Smooth muscle cell of the pulmonary artery (primary cell): Measurements from ENCODE around the gene ALOX12. TPM values are rescaled to one million over a fixed set of nuclear protein-coding genes. Genes with fewer than 3 reads are reported as not detected.

Experiments
- total RNA-seq: library from RNA; depleted of rRNA; stranded (reverse); fragments of >200 nt; gene quantifications from 2 replicates; pipeline ENCODE4 v1.2.3, GENCODE V29; 2014

Gene ALOX12, protein sequence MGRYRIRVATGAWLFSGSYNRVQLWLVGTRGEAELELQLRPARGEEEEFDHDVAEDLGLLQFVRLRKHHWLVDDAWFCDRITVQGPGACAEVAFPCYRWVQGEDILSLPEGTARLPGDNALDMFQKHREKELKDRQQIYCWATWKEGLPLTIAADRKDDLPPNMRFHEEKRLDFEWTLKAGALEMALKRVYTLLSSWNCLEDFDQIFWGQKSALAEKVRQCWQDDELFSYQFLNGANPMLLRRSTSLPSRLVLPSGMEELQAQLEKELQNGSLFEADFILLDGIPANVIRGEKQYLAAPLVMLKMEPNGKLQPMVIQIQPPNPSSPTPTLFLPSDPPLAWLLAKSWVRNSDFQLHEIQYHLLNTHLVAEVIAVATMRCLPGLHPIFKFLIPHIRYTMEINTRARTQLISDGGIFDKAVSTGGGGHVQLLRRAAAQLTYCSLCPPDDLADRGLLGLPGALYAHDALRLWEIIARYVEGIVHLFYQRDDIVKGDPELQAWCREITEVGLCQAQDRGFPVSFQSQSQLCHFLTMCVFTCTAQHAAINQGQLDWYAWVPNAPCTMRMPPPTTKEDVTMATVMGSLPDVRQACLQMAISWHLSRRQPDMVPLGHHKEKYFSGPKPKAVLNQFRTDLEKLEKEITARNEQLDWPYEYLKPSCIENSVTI
- not detected in 2 replicates for total RNA-seq

DNA sequence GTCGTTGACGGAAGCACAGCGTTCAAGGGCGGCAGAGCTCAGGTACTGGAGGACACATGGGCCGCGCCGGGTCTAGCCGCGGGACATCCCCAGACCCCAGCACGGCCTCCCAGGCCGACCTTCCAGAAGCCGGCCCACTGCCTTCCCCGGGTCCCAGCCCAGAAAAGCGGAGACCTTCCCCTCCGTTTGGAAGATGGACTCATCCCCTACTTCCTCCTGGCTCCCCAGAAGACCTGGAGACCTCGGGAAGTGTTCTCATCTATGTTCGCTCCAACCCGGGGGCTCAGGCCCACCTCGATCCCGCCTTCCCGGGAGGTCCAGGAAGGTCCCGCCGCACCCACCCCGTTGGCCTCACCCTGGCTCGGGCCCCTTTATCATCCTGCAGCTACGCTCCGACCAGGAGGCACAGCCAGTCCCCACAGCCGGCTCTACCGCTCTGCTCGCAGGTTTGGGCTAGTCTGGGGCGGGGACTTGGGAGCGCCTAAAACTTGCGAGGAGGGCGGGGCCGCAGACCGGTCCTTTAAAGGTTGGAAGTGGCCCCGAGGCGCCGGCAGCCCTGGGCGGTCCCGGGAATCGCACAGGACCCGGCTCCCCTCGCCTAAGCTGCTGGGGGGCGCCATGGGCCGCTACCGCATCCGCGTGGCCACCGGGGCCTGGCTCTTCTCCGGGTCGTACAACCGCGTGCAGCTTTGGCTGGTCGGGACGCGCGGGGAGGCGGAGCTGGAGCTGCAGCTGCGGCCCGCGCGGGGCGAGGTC is at the start of gene ALOX12:
Gene ALOX12 (plus strand): TSS at position 550 of the 756 bp plus-strand sequence. CDS start 69 bp downstream, at position 619.

DNA sequence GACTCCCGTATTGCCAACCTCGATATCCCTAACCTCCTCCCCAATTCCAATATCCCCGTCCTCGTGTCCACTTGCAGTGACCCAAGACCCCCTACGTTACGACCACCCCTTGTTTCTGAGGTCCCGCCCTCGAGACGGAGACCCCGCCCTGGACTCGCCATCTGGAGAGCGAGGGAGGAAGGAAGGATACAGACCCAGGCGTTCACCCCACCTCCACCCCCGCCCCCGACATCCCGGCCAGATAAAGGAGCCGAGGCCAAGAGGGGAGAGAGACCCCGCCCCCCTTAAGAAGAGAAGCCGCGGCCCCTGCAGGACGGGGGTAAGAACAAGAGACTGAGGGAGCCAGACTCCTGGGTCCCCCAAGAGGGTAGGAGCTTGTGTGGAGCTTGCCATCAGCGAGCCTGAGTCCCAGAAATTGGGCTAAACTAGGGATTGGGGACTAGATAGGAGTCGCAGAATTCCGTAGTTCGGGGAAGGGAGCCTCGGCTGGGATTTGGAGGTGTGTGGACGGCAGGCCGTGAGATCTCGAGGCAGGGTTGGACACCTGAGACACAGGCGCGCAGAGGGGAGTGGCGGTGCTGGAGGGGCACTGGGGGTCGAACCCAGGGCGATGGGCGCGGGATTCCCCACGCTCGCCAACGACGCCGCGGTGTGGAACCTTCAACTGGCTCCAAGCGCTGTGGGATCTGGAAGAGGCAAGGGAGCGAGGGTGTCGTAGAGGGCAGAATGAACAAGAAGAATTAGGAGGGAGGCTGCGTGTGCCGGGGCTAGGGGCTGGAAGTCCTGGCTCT is 27.1 kb downstream of the ALOX12 start, which contains the start of gene BCL6B:
Gene BCL6B (plus strand): TSS at position 270 of the 791 bp plus-strand sequence. CDS start 622 bp downstream, outside the sequence.

DNA sequence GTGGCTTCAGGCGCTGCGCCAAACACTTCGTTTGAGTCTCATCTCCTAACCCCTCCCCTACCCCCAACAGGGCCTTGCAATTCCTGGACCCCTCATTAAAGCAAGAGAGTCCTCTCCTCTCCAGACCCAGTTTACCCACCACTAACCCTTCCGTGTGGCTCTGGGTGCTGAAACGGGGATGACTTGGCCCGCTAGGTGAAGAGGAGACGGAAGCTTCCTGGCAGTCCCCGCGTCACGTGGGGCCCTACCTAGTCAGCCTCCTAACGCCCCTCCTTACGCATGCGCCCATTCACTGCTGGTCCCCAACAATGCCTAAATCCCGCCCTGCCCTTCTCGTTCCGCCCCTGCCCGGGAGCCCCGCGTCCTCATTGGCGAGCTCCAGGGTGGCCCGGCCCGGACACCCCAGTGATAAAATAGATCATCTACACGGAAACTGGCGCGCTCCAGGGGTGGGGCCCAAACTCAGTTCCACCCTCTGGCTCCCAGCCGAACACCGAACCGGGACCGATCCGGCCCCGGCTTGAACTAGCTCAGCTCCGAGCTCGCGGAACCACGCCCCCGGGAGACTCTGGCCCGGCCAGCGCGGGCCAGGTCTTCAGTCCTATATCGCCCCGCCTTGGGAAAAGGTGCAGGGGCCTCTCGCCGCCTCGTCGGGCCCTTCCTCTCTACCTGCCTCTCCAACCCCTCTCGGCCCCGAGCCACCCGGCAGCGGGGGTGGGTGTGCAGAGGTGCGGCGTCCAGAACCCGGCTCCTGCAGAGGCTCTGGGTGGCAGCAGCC is 39.9 kb downstream of the ALOX12 start, which contains the start of gene SLC16A13:
Gene SLC16A13 (plus strand): TSS at position 425 of the 778 bp plus-strand sequence. CDS start 368 bp downstream, outside the sequence.

DNA sequence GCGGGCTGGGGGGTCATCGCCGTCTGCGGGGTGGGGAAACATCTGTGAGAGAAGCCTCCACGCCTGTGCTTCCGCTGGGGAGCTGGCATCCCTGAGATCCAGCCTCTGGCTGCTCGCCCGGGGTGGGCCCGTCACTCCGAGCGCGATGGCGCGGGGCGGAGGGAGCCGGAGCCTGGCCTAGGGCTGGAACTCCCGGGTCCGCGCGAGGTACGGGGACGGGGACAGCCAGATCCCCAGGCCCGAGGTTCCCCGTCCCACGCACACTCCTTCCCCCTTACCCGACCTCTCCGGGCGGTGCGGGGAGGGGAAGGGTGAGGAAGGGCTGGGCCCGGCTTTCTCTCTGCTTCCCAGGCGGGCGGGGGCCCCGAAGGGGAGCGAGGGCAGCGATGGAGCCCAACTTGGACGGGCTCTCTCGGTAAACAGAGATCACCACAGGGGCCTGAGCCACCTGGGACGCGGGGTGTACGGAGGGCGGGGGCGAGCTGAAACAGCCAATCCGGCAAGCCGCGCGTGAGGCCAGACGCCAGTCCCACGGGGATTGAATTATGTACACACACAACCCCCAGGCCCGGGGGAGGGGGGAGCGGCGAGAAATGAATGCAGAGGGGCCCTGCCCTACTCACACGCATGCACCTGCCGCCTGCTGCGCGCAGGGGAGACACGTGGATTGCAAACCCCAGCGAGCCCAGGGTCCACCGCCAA is 47.8 kb downstream of the ALOX12 start, which contains the start of gene SLC16A11:
Gene SLC16A11 (minus strand): TSS at position 596 of the 702 bp plus-strand sequence. CDS start 579 bp downstream, at position 17.

Other genes with a start within 250 kb of the ALOX12 start
- gene XAF1, start 240.0 kb upstream of the ALOX12 start, total RNA-seq = 20.0 and 37.0 TPM in 2 replicates
- gene FBXO39, start 219.8 kb upstream of the ALOX12 start, total RNA-seq = 0.07 and 0.26 TPM in 2 replicates
- not detected in 2 replicates for gene TEKT1, start 164.3 kb upstream of the ALOX12 start, total RNA-seq
- 88.2 and 97.8 TPM in 2 replicates for gene RNASEK, start 16.6 kb downstream of the ALOX12 start, total RNA-seq
- gene BCL6B, start 27.0 kb downstream of the ALOX12 start, total RNA-seq = 0.20 and 0.36 TPM in 2 replicates
- gene SLC16A13, start 40.0 kb downstream of the ALOX12 start, total RNA-seq = 0.85 and 1.1 TPM in 2 replicates
- 0.10 and 0.13 TPM in 2 replicates for gene SLC16A11, start 48.0 kb downstream of the ALOX12 start, total RNA-seq
- not detected in 2 replicates for gene CLEC10A, start 84.2 kb downstream of the ALOX12 start, total RNA-seq
- gene ASGR2, start 118.8 kb downstream of the ALOX12 start, total RNA-seq = not detected in 2 replicates
- gene ASGR1, start 183.3 kb downstream of the ALOX12 start, total RNA-seq = 0.26 and 0.43 TPM in 2 replicates
- 38.6 and 51.8 TPM in 2 replicates for gene DLG4, start 223.8 kb downstream of the ALOX12 start, total RNA-seq
- gene ACADVL, start 223.9 kb downstream of the ALOX12 start, total RNA-seq = 253 and 331 TPM in 2 replicates
- 57.9 and 79.4 TPM in 2 replicates for gene DVL2, start 238.5 kb downstream of the ALOX12 start, total RNA-seq
- gene PHF23, start 243.4 kb downstream of the ALOX12 start, total RNA-seq = 36.2 and 41.9 TPM in 2 replicates
- gene GABARAP, start 246.4 kb downstream of the ALOX12 start, total RNA-seq = 152 and 153 TPM in 2 replicates